Amniotic epithelial cell (primary cell): Measurements from ENCODE around the gene SH2D2A.

Experiments used
- DNase-seq: peaks from one replicate; pipeline ENCODE4 v3.0.0-alpha.2; 2010; ENCODE audit warnings: low read depth

SH2D2A gene

GRCh38 chr1:156816561-156817328, at the start of gene SH2D2A:
TSS of gene SH2D2A (minus strand) at chr1:156816848. CDS start at chr1:156816708, 140 bp downstream.
- DNase-seq, result no peak

DNA sequence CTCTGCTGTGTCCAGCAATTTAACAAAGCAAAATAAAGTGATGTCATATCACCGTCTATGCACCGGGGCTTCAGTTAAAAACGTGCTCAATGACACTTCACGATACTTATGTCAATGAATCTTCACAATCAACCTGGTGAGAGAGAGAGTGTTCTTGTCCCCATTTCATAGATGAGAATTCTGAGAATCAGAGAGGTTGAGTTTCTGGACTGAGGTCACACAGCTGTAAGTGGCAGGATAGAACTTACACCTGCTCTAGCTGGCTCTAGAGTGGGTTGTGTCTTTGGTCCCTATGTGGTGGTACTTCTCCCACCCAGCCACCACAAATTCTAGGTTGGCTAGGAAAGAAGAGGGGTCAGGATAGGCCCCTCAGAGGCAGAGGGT, 49.2 kb upstream of the SH2D2A start:
- DNase-seq, result no peak

DNA sequence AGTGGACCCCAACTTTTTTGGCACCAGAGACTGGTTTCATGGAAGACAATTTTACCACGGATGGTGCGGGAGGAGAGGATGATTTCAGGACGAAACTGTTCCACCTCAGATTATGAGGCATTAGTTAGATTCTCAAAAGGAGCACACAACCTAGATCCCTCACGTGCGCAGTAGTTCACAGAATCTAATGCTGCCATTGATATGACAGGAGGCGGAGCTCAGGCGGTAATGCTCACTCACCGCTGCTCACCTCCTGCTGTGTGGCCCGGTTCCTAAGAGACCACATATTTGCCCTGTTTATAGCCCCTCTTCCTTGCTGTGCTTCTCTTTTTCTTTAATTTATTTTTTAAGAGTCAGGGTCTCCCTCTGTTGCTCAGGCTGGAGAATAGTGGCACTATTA, 48.6 kb upstream of the SH2D2A start:
- no peak for DNase-seq

GRCh38 chr1:156864796-156865195, 48.1 kb upstream of the SH2D2A start:
- no peak for DNase-seq

- no peak for DNase-seq
These were observed 47.0 kb upstream of the SH2D2A start for GRCh38 chr1:156863631-156864030.

- DNase-seq, result no peak
These were observed 46.5 kb upstream of the SH2D2A start for GRCh38 chr1:156862997-156863599.

- no peak for DNase-seq
These were observed 45.9 kb upstream of the SH2D2A start for GRCh38 chr1:156862584-156862983.

DNA sequence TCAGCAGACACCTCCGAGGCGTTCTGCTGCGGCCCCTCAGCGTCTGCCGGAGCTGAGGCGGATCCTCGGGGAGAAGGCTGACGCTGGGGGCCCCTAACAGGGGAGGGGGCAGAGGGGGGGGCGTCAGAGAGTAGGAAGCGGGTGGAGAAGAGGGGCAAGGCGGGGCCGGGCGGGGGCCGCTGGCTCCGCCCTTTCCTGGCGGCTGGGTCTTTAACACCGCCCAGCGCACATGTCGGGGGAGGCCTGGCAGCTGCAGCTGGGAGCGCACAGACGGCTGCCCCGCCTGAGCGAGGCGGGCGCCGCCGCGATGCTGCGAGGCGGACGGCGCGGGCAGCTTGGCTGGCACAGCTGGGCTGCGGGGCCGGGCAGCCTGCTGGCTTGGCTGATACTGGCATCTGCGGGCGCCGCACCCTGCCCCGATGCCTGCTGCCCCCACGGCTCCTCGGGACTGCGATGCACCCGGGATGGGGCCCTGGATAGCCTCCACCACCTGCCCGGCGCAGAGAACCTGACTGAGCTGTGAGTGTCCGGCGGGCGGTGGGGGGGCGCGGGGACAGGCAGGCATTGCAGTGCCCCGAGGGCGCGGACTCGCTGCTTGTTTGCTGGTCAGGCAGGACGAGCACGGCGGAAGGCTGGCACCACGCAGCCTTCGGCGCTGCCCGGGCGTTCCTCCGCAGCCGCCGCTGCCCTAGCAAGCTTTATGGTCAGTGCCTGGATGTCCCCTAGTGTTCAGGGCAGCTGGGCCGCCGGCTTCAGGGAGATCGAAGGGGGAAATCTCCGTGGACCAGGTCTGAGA, 44.2 kb upstream of the SH2D2A start, which contains the start of gene NTRK1:
TSS of gene NTRK1 (plus strand) at position 238 of the 796 bp plus-strand sequence. CDS start at position 308, 70 bp downstream.
- no peak for DNase-seq

DNA sequence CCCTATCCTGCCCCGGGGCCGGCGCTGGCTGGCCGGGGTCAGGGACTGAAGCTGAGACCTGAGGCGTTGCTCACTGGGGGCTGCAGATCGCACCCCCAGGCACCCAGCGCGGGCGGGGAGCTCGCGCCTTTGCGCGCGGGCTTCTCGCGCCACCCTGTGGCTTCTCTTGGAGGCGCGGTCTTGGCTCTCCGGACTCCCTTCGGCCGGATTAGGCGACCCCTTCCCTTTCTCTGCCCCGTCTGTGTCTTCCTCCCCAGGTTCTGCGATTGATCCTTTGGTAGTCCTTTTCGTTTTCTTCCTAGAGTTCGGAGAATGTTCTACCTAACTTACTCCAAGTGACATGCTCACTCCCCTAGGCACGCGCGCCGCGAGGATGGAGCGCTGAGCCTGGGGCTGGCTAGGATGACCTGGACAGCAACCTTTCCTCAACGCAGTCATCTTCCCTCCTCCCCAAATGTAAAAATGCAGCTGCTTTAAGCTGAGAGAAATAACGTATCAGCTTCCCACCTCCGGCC, 43.5 kb upstream of the SH2D2A start:
- DNase-seq, result no peak

DNA sequence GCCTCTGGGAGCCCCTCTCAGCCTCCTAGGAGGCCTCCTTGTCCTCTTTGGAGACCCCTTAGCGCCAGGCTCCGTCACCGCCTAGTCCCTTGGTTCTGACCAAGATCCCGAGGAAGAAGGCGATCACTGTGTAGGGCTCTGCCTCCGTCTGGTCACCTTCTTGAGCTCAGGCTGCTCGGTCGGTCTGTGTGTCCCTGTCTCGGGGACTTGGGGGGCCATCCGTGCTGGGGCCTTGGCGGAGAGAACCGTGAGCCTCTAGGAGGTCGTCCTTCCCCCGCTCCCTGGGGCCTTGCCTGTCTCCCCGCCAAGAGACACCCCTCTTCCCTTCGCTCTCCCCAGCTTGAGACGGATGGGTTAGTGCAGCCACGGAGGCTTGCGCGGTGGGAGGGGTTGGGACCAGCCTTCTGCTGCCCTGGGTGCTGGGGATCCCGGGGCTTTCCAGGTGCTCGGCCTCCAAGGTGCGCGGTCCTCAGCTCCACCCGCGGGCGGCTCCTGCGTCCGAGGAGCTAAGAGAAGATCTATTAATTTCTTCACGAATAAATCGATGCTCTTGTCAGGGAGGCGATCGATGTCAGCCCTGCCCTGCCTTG, 43.0 kb upstream of the SH2D2A start:
- DNase-seq, result no peak

DNA sequence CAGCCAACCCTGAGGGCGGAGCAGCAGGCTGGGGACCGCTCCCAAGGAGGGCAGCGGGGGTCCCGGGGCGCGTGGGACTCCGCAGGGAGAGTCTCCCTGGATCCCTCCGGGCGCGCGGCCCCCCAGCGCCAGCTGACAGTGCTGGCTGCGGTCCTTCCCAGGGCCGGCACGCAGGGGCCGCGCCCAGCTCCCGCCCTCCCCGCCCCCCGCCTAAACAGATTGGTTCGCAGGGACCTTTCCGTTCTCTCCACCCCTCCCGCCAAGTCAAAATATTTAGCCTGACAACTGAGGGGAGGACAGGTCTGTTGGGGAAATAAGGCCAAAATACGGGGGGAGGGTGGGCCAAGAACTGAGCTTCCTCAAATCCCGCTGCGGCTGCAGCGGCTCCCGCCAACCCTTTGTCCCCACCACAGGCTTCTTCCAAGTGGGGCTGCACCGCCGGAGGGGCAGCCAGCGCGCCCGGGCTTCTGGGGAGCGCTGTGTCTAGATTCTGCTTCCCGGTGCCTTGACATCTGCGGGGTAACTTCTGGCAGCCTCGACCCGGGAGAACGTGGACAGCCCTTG, 42.4 kb upstream of the SH2D2A start, which contains the start of gene INSRR:
TSS of gene INSRR (minus strand) at position 159 of the 564 bp plus-strand sequence. CDS start 496 bp downstream, outside the sequence.
- DNase-seq, result no peak

DNA sequence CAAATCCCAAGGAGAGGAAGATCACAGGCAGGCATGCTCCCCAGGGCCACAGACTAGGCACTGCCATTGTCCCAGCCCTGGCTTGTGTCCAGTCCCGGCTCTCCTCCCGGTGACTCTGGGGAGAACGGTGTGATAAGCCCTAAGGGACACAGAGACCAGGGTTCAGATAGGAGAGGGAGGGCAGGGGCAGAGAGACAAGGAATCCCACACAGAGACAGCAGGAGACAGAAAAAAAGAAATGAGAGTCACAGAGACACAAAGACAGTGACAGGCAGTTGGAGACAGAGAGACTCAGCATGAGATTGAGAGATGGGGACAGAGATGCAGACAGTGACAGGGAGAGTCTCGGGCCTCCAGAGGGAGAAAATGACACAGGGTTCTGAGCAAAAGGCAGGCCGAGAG, 41.9 kb upstream of the SH2D2A start:
- no peak for DNase-seq

- DNase-seq, result no peak
These were observed 40.9 kb upstream of the SH2D2A start for GRCh38 chr1:156857532-156857931.

DNA sequence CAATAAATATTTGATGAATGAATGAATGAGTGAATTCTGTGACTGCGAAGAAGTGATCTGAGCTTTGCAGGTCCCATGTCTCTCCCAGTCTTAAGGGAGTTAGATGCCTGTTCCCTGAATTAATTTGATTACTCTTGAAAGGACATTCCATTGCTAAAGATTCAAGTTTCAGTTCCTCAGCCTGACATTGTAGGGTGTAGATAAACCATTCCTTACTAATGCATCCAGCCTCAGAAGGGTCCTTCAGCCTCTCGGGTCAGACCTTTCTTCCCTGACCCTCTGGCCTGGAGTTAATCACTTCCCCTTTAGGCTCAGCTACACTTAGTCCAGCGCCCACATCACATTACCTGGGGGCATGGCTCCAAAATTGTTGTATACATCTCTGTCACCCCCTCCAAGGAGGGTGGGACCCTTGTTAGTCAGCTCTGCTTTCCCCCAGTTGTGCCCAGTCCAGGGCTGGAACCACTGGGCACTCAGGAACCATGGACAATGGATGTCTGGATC, 39.7 kb upstream of the SH2D2A start:
- no peak for DNase-seq

GRCh38 chr1:156854634-156855033, 38.0 kb upstream of the SH2D2A start:
- no peak for DNase-seq

DNA sequence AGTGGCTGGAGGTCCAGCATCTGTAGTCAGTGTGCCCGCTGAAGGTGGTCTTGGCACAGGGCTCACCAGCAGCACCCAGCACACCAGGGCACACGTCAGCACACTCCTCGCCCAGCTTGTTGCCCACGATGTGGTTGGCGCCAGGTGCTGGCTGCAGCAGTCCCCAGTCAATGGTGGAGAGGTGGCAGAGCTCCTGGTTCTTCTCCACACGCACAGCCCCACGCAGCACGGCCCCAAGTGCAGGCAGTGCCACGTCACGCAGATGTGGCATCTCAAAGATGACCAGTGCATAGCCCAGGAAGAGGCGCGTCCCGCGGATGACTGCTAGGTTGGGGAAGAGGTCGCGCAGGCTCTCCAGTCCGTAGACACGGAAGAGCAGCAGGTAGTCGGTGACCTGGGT, 37.1 kb upstream of the SH2D2A start:
- no peak for DNase-seq

DNA sequence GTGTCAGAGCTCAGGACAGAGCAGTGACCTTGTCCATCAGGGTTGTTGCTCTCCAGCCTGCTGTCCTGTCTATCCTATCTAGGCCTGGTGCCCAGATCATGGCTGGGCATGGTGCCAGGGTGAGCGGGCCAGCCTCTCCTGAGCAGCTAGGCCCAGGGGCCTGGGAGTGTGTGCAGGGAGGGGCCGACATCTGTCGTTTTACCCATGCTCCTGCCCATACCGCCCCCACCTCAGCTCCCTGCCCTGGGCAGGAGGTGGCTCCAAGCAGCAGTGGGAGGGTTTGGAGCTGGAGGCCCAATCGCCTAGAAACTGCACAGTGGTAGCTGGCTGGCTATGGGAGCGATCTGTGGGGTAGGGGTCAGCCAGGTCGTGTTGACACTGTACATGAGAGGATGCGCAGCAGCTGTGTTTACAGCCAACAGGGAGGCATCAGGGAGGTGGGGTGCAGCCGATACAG, 35.8 kb upstream of the SH2D2A start:
- DNase-seq, result peak; percentile 24

GRCh38 chr1:156851779-156852417, 35.2 kb upstream of the SH2D2A start:
- DNase-seq, result no peak

GRCh38 chr1:156849151-156849496, 32.5 kb upstream of the SH2D2A start:
- no peak for DNase-seq

GRCh38 chr1:156848461-156849150, 32.0 kb upstream of the SH2D2A start:
- no peak for DNase-seq
